T-helper 22 cell (primary cell): ENCODE results near the gene GRID1.
"Not testable (repeated sequence)": the region's sequence is repeated elsewhere in the genome, so short reads cannot be mapped to it uniquely, and the experiment has no call there.

Experiments used
- DNase-seq: peaks from one replicate; pipeline ENCODE4 v3.0.0-alpha.2; 2020; ENCODE audit warnings: low read depth

GRID1 gene

GRCh38 chr10:85791818-85792532 is 574.6 kb downstream of the GRID1 start:
- DNase-seq = no peak

DNA sequence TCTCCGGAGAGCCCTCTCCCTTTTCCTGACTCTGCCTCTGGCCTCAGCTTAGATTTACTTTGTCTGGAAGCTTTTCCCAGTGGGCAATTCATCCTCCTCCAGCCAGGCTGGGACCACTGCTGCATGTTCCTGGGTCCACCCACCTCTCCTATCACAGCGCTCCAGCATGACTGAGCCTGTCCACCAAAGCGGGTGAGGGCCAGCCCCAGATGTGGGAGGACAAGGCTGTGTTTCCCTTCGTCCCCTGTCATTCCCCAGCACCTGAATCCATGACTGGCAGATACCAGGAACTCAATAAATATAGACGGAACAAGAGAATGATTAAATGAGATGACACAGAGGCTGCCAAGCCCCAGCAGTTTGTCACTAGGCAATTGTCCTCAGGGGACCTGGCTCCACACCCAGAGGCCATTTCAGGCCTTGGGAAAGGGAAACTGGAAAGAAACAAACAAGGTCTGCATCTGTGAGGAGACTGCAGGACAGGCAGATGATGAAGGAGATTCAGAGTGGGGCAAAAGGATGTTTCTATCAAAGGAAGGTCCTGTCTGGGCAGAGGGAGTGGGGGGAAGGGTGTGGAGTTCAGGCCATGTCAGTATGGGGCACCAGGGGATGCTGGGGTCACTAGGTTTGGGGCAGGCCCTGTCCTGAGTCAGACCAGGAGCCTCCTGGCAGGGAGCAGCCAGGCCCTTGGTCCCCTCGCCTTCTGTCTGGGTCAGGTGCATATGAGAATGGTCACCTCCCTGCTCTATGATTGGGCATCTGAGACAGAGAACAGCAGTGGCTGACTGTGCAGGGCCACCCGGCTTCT is 576.4 kb downstream of the GRID1 start:
- DNase-seq = no peak

GRCh38 chr10:85789125-85789524 is 577.5 kb downstream of the GRID1 start:
- DNase-seq = no peak

DNA sequence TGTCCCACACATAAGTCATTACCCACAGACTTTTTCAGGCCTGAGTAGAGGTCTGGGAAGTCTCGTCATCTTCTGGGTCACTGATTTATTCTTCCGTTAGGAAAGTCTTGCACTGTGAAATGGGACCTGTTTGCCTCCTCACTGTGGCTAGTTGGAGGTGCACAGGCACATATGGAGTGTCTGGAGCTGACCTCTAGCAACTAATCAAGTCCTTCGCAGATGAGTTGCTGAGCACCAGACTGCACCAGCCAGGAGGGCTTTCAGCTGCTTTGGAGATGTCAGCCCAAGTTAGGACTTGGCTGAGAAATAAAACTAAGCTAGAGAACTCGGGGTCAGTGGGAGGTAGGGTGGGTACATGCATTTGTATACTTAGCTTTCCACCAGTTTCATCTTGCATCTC is 578.0 kb downstream of the GRID1 start:
- no peak for DNase-seq

- no peak for DNase-seq
Measured at GRCh38 chr10:85787881-85788280, 578.7 kb downstream of the GRID1 start.

DNA sequence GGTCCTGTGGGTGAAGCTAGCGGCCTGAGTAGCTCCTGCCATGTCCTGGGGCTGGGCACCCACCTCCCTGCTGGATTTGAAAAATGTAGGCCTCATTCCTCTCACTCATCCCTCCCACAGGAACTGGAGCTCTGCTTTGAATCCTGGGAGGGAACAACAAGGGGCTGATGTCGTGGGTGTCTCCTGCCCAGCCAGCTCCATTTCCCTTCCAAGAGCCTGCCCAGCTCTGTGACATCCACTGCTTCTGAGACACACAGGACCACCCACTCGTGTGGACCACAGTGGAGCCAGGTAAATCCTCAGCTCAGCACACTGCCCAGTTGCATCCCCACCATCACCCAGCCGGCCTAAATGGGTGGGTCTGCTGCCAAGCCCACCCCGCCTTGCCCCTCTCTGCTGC is 579.2 kb downstream of the GRID1 start:
- no peak for DNase-seq

GRCh38 chr10:85786401-85786899 is 580.1 kb downstream of the GRID1 start:
- DNase-seq = no peak

DNA sequence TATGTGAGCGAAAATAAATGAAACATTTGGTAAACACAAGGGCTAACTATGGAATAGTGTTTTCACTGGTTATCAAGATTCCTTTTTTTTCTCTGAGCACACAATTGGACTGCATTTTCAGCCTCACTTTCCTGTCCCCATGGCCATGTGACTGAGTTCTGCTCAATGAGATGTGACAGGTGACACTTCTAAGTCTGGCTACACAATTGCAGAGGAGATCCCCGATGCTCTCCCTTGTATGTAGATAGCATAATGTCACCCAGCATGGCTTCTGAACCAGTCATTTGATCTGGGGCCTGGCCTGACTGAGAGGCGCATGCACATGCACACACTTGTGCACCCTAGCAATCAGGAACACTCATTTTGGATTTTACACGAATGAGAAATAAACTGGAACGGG is 581.8 kb downstream of the GRID1 start:
- DNase-seq = no peak

DNA sequence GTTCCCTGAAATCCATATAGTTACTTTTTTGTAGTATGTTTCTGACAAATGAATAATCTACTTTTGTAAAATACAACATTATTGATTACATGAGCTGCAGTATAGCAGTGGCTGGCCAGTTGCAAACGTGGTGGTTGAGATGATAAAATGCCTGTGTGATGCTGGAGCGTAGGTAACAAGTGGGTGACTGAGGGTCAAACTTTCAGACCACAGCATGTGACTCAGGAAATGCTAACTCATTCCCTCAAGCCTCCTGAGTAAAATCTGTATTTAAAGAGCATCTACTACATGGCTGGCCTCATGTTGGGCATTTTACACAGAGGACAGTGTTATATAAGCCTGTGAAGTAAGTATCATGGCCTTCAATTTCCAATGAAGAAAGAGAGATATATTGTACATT is 585.2 kb downstream of the GRID1 start:
- DNase-seq = no peak

DNA sequence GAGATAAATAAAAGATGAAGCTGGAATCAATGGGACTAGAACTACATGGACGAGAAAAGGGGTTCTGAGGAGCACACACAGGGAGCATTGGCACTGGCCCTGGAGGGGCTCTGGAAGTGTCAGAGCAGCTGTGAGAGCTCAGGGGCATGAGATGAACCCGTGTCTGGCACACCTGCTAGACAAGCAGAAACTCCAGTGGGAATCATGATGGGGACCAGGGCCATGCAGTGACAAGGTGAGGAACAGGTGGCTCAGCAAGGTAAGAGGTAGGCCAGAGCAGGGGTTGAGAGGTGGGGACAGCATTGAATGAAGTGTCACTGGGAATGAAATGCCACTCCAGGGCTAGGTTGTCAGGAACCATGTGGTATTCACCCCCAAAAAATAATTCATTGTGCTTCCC is 588.5 kb downstream of the GRID1 start:
- no peak for DNase-seq

DNA sequence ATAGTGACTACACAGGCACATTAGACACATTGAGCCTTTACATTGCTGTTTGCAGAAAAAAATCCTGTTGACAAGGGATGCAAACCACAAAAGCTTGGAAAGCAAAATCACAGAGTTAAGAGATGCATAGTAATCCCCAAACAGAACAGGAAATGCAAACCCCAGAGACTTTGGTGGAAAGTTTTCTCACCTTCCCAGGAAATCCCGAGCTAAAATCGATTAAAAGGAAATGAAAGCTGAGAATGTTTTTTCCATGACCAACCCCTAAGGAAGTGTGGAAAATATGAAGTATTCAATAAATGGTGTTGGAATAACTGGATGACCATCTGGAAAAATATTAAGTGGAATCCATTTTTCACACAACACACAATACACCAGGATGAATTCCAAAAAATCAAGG is 598.7 kb downstream of the GRID1 start:
- DNase-seq = no peak

- DNase-seq = no peak
Measured at GRCh38 chr10:85764108-85764507, 602.5 kb downstream of the GRID1 start.

GRCh38 chr10:85761906-85762445 is 604.6 kb downstream of the GRID1 start:
- no peak for DNase-seq

DNA sequence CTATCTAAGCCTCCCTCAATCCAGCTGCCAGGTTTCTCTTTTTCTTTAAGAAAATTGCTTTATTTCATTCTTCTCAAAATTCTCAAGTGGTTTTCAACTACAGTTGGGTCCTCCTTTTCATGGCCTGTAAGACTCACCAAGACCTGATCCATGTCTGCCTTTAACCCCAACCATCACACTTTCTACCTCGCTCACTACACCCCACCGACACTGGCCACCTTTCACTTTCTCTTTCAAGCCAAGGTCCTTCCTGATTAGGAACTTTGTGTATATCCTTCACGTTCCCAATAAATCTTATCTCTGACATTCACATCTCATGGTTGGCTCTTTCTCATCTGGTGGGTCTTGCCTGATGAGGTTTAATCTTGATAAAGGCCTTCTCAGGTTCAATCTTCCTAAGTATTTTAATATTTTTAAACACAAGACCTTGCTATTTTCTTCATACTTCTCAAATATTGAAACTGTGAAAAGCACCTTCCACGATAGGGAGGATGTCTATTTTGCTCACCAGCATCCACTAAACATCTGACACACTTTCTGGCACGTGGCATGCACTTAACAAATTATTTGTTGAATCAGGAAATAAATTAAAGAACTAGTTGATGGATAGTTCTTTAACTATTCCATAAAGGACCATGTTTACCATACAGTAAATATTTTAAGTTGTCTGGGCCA is 624.8 kb downstream of the GRID1 start:
- no peak for DNase-seq

GRCh38 chr10:85735997-85736396 is 630.6 kb downstream of the GRID1 start:
- DNase-seq = no peak

GRCh38 chr10:85734791-85735190 is 631.8 kb downstream of the GRID1 start:
- no peak for DNase-seq

DNA sequence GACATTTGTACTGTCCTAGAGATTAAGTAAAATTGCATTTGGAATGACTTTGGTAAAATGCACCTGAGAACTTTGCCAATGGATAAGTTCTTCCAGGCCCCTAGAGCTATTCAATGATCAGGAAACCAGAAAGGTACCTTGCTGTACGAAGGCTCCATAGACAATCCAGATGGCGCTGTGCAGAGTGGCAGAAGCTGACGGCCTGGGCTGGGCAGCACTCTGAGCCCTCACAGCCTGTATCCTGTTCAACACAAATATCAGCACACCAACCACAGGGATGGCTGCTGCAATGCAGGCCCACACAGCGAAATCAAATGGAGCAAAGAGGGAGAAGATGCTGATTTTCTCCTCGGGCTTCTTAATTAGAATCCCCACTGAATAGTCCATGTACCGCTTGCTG is 642.4 kb downstream of the GRID1 start:
- DNase-seq = no peak

- no peak for DNase-seq
Measured at GRCh38 chr10:85720931-85721590, 645.5 kb downstream of the GRID1 start.

DNA sequence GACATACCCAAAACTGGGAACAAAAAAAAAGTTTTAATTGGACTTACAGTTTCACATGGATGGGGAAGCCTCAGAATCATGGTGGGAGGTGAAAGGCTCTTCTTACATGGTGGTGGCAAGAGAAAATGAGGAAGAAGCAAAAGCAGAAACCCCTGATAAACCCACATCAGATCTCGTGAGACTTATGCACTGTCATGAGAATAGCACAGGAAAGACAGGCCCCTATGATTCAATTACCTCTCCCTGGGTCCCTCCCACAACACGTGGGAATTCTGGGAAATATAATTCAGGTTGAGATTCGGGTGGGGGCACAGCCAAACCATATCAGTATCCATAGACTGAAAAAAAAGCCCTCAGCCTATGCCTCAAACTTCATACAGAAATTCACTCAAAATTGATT is 647.2 kb downstream of the GRID1 start:
- DNase-seq = no peak

- DNase-seq = no peak
Measured at GRCh38 chr10:85713885-85714284, 652.7 kb downstream of the GRID1 start.

DNA sequence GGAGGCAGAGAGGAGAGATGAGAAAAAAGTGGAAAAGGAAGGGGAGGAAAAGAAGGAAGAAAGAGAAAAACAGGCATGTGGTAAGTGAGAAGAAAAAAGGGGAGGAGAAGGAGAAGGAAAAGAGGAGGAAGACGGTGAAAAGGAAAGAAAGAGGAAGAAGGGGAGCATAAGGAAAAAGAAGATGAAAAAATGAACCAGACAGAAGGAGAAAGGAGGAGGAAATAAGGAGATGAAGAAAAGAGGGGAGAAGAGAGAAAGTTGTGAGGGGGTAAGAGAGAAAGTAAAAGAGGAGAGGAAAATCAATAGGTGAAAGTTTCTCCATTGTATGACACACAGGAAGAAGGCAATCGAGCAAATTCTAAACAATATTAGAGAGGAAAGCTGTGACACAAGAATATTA is 663.8 kb downstream of the GRID1 start:
- DNase-seq = no peak

GRCh38 chr10:85699066-85699465 is 667.5 kb downstream of the GRID1 start:
- not testable (repeated sequence) for DNase-seq
